Stimulated activated CD8-positive, alpha-beta memory T cell treated with anti-CD3 and anti-CD28 coated beads, Interleukin-15, amount 100 ng/mL, for 4 hours (primary cell): ENCODE data around the gene SLC22A23.

Experiments used
- DNase-seq, 2 donors: peaks; one replicate each; pipeline ENCODE4 v3.0.0-alpha.2; 2020; ENCODE audit warnings: low read depth in 2 of 2

SLC22A23 gene

DNA sequence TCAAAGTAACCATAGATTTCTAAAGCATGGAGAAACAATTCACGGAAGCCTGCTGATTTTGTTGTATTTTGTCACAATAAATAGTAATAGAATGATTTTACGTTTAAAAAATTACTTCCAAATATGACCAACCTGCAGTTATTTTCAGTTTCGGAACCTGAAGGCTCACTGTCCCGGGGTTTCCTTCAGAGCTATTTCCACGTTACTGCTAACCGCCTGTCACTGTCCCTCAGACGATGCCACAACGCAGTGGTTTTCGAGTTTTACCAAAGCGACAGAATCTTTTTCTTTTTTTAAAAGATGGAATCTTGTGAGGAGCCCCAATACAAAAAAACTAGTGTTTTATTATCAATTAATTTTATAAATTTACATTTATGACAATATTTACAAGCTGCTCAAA, 157.6 kb downstream of the SLC22A23 start:
- DNase-seq: no peak

DNA sequence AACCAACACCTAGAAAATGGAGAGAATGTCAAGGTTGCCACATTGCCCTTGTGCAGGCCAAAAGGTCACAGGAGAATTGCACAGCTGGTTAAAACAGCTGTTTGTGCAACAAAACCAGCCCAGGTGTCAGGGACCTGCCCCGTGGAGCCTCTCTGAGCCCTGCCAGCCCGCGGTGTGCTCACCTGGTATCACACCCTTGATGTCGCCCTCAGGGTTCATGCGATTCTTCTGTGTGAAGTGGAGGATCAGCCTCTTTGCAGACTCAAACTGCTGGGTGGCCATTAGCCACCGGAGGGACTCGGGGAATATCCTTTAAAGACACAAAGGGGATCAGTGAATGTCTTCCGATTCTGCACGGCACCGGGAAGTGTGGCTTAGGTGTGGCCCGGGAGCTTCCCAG, 158.9 kb downstream of the SLC22A23 start:
- DNase-seq: no peak

- DNase-seq: no peak
These were observed 159.8 kb downstream of the SLC22A23 start for GRCh38 chr6:3297006-3297405.

GRCh38 chr6:3296537-3296936, 160.3 kb downstream of the SLC22A23 start:
- DNase-seq: no peak

DNA sequence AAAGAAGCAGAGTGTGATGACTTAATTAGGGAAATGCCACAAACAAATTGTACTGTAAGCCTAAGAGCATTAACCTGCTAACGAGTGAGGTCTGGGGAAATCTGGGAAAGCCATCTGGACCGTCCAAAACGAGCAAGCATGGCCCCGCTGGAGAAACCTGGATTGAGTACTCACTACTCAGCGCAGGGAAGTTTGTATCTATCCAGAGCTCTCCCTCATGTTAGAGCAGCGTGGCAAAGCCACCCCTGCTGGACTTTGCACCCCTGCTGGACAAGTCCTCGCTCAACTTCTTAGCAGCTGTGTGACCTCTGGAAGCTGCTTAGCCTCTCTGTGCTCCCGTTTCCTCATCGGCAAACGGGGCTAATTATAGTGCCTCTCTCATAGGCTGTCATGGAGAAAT, 160.8 kb downstream of the SLC22A23 start:
- DNase-seq: no peak

DNA sequence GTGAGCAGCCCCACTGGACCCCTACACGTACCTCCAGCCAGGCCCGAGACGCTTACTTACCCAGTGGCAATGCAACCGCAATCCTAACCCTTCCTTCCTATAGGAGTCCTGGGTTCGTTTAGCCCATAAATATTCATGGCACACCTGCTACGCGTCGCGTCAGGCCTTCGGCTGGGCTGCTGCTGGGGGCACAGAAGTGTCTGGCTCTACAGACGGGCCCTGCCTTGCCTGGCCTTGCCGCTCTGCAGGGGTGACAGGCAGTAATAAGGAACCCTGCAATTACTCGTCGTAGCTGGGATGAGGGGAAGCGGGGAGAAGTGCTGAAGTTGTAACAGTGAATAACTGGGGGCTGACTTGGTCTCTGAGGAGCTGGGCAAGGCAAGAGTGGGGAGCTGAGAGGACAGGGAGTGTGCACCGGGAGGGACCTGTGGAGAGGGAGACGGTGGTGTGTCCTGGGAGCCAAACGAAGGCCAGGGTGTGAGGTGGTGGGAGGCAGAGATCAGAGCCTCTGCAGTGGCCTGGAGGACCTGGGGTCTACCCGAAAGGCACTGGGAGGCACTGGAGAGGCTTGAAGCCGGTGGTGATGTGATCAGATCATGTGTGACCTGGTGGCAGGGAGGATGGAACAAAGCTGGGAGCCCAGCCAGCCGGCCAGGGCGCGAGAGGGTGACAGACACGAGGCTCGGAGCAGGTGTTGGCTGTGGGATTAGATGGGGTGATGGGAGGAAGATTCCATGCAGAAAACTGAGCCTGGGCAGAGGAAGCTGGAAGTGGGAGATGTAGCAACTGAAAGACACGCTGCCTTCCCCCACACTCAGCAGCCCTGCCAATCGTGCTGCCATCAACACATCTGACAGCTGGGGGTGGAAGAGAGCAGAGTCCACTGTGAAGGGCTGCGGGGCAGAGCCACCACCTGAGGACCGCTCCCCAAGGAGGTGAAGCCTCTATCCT, 161.7 kb downstream of the SLC22A23 start:
- DNase-seq: no peak

- DNase-seq: no peak
These were observed 162.5 kb downstream of the SLC22A23 start for GRCh38 chr6:3294396-3294795.

- DNase-seq: no peak
These were observed 163.3 kb downstream of the SLC22A23 start for GRCh38 chr6:3293271-3294155.

DNA sequence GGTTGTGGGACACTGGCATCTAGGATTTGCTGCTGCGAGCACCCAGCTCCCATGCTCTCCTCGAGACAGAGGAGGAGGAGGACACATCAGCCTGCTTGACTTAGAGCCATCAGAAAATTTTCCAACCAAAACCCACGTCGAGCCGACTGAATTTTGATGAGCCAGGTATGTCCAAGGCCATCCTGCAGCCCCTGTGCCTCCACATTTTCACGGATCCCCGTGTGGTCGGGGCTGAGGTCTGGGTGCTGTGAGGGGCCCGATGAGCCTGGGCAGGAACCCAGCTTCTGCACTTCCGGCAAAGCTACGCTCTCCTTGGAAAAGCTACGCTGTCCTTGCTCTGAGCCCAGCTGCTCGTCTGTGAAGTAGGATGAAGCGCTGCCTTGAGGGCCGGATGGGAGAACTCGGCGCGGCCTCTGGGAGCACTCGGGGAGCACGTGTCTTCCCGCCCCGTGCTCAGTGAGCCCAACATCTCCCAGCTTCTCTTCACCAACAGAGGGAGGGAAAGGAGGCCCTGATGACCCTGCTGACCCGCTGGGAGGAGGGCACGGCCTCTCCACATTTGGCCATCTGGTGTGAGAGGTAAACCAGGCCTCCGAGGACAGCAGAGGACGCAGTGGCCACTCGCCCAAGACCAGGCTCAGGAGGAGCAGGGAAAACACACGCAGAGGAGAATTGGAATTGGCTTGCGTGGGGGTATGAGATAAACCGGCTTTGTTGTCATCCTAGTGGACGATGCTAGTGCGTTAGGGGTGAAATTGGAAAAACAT, 164.2 kb downstream of the SLC22A23 start:
- no peak for DNase-seq

- DNase-seq: no peak
These were observed 164.9 kb downstream of the SLC22A23 start for GRCh38 chr6:3291987-3292386.

DNA sequence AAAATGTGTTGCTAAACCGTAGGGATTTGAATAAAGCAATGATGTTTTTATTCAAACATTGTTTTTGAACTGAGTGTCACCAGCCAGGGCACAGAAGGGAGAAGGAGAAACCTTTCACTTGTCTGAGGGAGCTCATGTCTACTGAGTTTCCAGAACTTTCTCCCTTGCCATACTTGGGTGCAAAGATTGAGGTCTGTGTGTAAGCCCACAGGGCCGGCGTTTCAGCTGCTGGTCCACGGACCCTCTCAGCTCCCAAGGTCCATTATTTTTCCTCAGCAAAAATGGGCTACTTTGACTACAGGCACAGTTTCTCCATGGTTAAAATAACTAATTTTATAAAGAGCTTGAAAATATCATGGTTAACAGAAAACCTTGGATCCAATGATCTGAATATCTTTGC, 165.5 kb downstream of the SLC22A23 start:
- no peak for DNase-seq

DNA sequence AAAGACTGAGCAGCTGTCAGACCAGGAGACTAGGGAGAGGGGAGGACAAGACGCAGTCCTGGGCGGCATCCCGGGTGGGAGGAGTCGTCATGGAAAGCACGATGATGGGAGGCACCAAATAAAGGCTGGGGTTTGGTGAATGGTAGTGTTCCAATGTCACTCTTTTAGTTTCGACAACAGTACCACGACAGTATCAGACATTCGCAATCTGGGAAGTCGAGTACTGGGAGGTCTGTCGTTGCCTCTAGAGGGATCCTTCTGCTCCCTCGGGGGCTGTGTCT, 166.0 kb downstream of the SLC22A23 start:
- DNase-seq: no peak

DNA sequence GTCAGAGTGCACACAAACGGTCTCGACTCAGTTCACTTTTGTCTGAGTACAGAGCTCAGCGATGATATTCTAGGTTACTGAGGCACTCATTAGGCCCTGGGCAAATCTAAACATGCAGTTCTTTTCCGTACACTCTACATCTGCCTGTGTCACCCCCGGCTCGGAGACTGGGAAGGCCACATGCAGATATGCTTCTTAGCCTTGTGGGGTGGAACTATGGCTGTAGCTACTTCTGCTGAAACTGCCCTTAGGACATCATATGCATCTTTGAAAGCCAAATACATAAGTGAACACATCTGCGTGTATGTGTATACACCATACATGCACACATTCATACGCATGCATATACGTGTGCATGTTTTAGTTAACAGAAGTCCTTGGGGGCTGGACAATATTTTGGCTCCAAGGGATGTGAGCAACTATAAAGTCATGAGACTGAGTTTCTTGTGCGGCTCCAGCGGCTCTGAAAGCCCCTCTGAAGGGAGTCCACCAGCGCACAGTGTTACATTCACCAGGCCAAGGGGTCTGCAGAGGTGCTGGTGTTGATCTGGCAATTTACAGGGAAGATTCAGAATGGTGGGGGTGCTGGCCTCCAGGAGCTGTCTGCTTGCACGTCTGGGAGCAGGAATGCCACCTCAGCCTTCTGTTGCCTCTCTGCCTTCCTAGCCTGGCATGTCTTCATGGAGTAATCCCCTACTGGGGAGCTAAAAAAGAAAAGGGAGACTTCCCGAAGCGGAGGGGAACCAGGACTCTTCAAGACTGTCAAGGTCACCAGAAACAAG, 166.5 kb downstream of the SLC22A23 start:
- DNase-seq: no peak

DNA sequence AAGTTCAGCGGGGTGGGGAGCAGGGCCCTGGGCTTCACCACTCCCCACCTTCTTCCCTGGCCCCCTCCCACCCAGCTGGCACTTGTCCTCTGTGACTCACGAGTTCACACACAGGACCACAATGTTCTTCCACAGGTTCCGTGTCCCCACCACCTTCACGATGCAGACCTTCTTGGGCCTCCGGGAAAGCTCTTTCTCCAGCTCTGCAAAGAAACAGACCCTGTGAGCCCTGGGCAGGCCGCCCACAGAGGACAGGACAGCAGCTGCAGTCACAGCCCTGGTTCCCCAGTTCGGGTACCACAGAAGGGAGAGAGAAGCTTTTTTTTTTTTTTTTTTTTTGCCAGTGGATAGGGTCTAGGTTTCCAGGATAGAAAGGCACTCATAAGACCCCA, 167.2 kb downstream of the SLC22A23 start:
- no peak for DNase-seq

DNA sequence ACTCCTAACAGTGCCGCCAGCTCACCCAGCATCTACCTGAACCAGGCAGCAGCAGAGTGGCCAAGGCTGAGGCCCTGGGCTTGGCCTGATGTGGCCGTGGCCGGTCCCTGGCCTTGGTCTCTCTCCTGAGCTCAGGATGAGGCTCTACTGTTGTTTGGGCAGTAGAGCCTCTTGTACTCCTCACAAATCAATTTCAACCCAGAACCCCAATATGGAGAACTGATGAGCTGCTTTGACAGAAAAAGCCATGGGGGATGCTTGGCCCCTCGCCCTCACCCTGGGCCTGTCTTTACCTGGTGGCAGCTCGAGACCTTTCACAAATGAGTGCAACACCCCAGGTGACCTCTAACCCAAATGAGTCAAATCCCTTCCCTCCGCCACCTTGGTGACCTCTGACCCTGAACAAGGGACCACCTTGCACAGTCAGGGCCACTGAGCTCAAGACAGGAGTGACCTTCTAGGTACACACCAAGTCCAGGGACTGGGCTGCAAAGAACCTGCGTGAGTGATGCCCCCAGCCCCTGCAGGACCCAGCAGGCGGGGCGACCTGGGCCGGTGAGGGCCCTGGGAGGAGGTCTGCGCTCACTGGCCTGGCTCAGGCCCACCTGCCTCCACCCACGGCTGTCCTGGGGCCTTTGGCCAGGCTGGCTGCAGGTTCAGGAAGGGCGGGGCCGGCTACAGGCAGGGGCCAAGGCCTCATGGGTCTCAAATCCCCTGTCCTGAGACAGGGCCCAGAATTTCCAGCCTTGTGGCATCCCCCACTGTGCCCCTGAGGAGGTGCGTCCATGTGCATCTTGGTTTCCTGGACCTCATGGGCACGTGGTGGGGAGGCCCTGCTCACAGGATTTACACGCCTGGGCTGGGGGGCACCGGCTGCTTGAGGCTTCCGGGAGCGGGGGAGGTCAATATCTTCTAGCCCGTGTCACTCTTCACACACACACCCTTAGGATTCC, 167.9 kb downstream of the SLC22A23 start:
- DNase-seq: no peak

DNA sequence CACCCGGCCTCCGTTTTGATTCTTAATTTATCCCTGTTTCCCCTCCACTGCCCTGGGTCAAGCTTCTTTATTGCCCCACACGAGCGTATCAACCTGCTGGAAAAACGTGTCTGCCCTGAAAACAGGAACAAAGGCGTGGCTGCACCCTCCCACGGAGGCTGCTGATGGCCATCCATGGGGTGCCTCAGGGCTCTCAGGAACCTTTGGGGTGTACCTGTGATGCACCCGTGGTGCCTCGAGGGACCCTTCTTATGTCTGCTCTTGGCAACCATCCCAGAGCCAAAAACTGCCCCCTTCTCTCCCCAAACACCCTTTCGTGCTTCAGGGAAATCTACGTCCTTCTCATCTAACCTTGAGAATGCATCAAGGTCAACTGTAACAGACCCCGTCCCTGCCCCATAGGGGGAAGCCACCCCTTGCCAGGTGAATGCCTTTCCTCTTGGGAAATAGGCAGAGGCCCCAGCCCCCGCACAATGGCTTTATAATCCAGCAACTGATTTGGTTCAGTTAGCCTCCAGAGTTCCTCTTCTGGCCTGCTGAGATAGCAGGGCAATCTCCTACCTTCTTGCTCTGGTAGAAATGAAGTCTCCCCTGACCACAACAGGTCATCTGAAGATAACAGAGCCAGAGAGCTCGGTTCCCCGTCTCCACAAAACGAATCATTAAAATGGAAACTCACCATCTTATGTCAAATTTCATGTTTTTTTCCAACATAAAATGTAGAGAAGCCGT, 168.7 kb downstream of the SLC22A23 start:
- DNase-seq: no peak

- DNase-seq: no peak
These were observed 169.5 kb downstream of the SLC22A23 start for GRCh38 chr6:3287308-3287707.

DNA sequence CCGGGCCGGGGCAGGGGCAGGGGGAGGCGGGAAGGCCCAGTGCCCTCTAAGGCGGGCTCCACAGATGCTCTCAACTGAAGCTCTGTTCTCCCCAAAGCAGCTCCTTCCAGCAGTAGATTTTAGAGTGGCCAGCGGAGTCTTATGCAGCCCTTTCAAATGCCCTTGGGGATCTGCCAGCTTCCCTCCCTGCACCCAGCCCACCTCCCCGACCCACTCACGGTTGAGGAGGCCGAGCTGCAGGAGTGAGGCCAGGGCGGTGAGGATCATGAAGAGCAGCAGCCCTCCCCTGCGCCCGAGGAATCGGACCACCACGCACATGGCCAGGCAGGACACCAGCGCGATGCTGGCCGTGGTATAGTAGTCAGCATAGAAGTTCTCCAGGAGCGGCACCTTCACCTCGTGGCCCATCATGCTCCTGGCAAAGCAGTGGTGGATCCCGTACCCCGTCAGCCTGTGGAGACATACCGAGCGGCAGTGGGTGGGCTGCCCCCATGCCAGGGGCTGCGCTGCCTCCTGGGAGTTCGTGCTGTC, 170.1 kb downstream of the SLC22A23 start:
- DNase-seq: no peak

DNA sequence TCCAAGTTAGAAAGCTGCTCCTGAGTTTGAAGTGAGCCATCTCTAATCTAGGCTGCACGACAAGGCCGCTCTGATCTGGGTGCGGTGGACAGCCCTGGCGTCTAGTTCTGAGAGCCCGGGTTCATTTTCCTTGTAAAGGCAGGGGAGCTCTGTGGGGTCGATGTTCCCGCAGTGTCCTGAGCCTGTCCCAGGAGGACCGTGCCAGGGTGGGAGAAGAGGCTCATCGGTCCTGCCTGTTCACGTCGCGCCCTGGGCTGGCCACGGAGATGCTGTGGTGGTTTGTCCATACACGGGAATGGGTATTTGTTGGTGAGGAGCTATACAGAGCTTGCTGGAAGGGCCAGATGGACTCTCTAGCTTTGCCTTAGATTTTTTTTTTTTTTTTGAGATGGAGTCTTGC, 171.1 kb downstream of the SLC22A23 start:
- no peak for DNase-seq
